Thyroid gland (tissue), 4 donors: ENCODE data around the gene PLCG2. TPM values are rescaled to one million over a fixed set of nuclear protein-coding genes. Genes with fewer than 3 reads are reported as not detected.
"Not testable (repeated sequence)": the region's sequence is repeated elsewhere in the genome, so short reads cannot be mapped to it uniquely, and the experiment has no call there.

Source experiments
- DNase-seq, 2 donors: peaks; one replicate each; pipeline ENCODE4 v3.0.0-alpha.2; 2019
- H3K27ac ChIP-seq, 3 donors: fragments of 200-600 bp; sonication (generic); 1 replicate in 2 of 3; 2 replicates in 1 of 3; pipeline ENCODE4 v1.5.1; 2016 to 2019; ENCODE audit warnings: mild to moderate bottlenecking in 1 of 3, moderate library complexity in 1 of 3
- H3K27me3 ChIP-seq: fragments of 200-600 bp; sonication (generic); one replicate; pipeline ENCODE4 v1.5.1; 2019
- H3K36me3 ChIP-seq, 2 donors: fragments of 200-600 bp; sonication (generic); one replicate each; pipeline ENCODE4 v1.5.1; 2016 to 2019
- H3K4me1 ChIP-seq, 2 donors: fragments of 200-600 bp; sonication (generic); one replicate each; pipeline ENCODE4 v1.5.1; 2017 to 2019
- H3K4me3 ChIP-seq, 3 donors: fragments of 200-600 bp; sonication (generic); replicated peaks in 1 of 3; 1 replicate in 2 of 3; 2 replicates in 1 of 3; pipeline ENCODE4 v1.5.1; 2016; ENCODE audit warnings: mild to moderate bottlenecking in 1 of 3
- H3K9me3 ChIP-seq: fragments of 200-600 bp; sonication (generic); one replicate; pipeline ENCODE4 v1.5.1; 2017
- CTCF ChIP-seq, 6 experiments: fragments of 200-600 bp in 3 of 6; fragments of 450-650 bp in 3 of 6; sonication (generic) in 3 of 6; IDR thresholded peaks; one replicate each; pipeline ENCODE4 v1.5.1; 2016 to 2019; ENCODE audit warnings: antibody characterized with exemption in 6 of 6, mild to moderate bottlenecking in 2 of 6, inconsistent platforms in 1 of 6, moderate library complexity in 1 of 6
- POLR2A ChIP-seq, 2 donors: fragments of 450-650 bp; IDR thresholded peaks; one replicate each; pipeline ENCODE4 v1.6.1; 2017; ENCODE audit warnings: antibody characterized with exemption in 2 of 2, mild to moderate bottlenecking in 2 of 2, moderate library complexity in 1 of 2
- WGBS, 2 donors: methylation state at CpG; one replicate each; pipeline ENCODE4 v1.1.5; 2017; 5-methylcytosine and 5-hydroxymethylcytosine counted together
- intact Hi-C: fragments of 100-400 bp; cut with DNase I; formaldehyde crosslinking; loops from one replicate; pipeline ENCODE4 v1.15.1; 2023
- total RNA-seq, 4 donors: library from RNA; depleted of rRNA; stranded (reverse); fragments of >200 nt; gene quantifications; one replicate each; pipeline ENCODE4 v1.2.3, GENCODE V29; 2016

Gene PLCG2
- total RNA-seq, 4 donors from 2014 or later, result 9.2 to 12.1 (median 10.3) TPM

- intact Hi-C loops, result no loop called here
- no peaks in the 10 kb centered on the region for H3K27me3 ChIP-seq
- DNase-seq, result peak; percentile 55 to 60
- no peak overlapping the region for H3K4me3 ChIP-seq
- TF ChIP-seq CTCF (IDR thresholded peaks at IDR 0.05), result peak; percentile 36 to 78 (median 60)
- TF ChIP-seq POLR2A (IDR thresholded peaks at IDR 0.05), result no peak
- WGBS, 2 donors, result 15 to 18% methylated on average over 6 of the region's 6 CpGs
- H3K9me3 ChIP-seq, result no peaks in the 10 kb centered on the region
- no peaks in the 10 kb centered on the region for H3K4me1 ChIP-seq
- H3K36me3 ChIP-seq, result no peaks in the 10 kb centered on the region
- H3K27ac ChIP-seq, result no peak overlapping the region
Observed at GRCh38 chr16:81873843-81874752, 95.0 kb downstream of the PLCG2 start.

- no peak for DNase-seq
- Histone ChIP-seq H3K4me3 (no peak overlapping the region), H3K9me3 (no peaks in the 10 kb centered on the region), H3K36me3 (no peaks in the 10 kb centered on the region), H3K27me3 (no peaks in the 10 kb centered on the region), H3K4me1 (no peaks in the 10 kb centered on the region), H3K27ac (no peak overlapping the region)
- intact Hi-C loops, result no loop called here
- WGBS, 2 donors, result 81 to 84% methylated on average over 5 of the region's 5 CpGs
- TF ChIP-seq CTCF (IDR thresholded peaks at IDR 0.05) (no peak), POLR2A (IDR thresholded peaks at IDR 0.05) (no peak)
Observed at GRCh38 chr16:81875461-81875860, 96.4 kb downstream of the PLCG2 start.

- TF ChIP-seq POLR2A (IDR thresholded peaks at IDR 0.05) (no peak), CTCF (IDR thresholded peaks at IDR 0.05) (no peak)
- no peaks in the 10 kb centered on the region for H3K4me1 ChIP-seq
- whole genome bisulfite sequencing, 2 donors, result 88 to 90% methylated on average over 10 of the region's 10 CpGs
- intact Hi-C loops, result no loop called here
- no peak for DNase-seq
- H3K27ac ChIP-seq, result no peak overlapping the region
- H3K36me3 ChIP-seq, result no peaks in the 10 kb centered on the region
- no peaks in the 10 kb centered on the region for H3K9me3 ChIP-seq
- H3K27me3 ChIP-seq, result no peaks in the 10 kb centered on the region
- no peak overlapping the region for H3K4me3 ChIP-seq
Observed at GRCh38 chr16:81876273-81876900, 97.3 kb downstream of the PLCG2 start.

GRCh38 chr16:81877490-81877889 is 98.4 kb downstream of the PLCG2 start:
- WGBS, 2 donors, result 90 to 95% methylated on average over 10 to 12 of the region's 12 CpGs
- H3K27ac ChIP-seq, H3K27me3 ChIP-seq, H3K4me3 ChIP-seq, DNase-seq, intact Hi-C loops, H3K4me1 ChIP-seq, H3K9me3 ChIP-seq, H3K36me3 ChIP-seq: not testable (repeated sequence)

- no peak overlapping the region for H3K4me3 ChIP-seq
- no peak for DNase-seq
- no peaks in the 10 kb centered on the region for H3K9me3 ChIP-seq
- no peaks in the 10 kb centered on the region for H3K27me3 ChIP-seq
- intact Hi-C loops, result no loop called here
- no peaks in the 10 kb centered on the region for H3K4me1 ChIP-seq
- H3K27ac ChIP-seq, result no peak overlapping the region
- H3K36me3 ChIP-seq, result no peaks in the 10 kb centered on the region
- TF ChIP-seq CTCF (IDR thresholded peaks at IDR 0.05), result no peak
- no peak for TF ChIP-seq POLR2A (IDR thresholded peaks at IDR 0.05)
- WGBS, 2 donors, result 80 to 85% methylated on average over 10 of the region's 10 CpGs
Observed at GRCh38 chr16:81878529-81878928, 99.4 kb downstream of the PLCG2 start.
